ENCODE results near the gene LRRC17.

DNA sequence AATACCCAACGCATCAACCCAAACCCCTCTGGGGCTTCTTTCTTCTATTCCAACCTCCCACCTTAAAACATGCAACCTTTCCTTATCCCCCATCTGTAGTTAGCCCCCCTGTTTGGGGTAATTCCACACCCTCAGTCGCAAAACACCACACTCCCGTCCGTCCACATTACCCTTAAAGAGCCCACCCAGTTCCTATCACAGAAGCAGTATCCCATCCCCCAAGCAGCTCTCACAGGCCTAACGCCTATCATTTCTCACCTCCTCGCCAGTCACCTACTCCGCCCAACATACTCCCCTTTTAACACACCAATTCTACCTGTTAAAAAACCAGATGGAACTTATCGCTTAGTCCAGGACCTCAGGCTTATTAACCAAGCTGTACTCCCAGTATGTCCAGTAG is 63.7 kb downstream of the LRRC17 start:
- TF ChIP-seq RXRA (IDR thresholded peaks at IDR 0.05) (no peak), RAD21 (IDR thresholded peaks at IDR 0.05) (no peak), CTCF (IDR thresholded peaks at IDR 0.05; ENCODE audit: low read depth, low read length, missing input control) (no peak), GABPA (IDR thresholded peaks at IDR 0.05 in 1 of 2, conservative IDR thresholded peaks at IDR 0.05 in 1 of 2) (no peak), HNF4G (IDR thresholded peaks at IDR 0.05) (no peak)
